T-helper 2 cell (primary cell): Measurements from ENCODE around the gene SLC38A3.

Experiments
- DNase-seq, 5 experiments: peaks; one replicate each; pipeline versions ENCODE4 v3.0.0 to v3.0.0-alpha.2; 2012 to 2022
- total RNA-seq, 2 donors: gene quantifications; one replicate each; lab custom pipeline; 2026; lab: John Stamatoyannopoulos, UW

SLC38A3 gene
- 0.13 to 0.94 reads per million in 2 donors for total RNA-seq

GRCh38 chr3:50204804-50205412 is at the start of gene SLC38A3:
SLC38A3 (plus strand) TSS chr3:50205271; CDS start chr3:50214200, 8,929 bp downstream.
- no peak for DNase-seq

GRCh38 chr3:50155491-50155878 is 49.6 kb upstream of the SLC38A3 start:
- DNase-seq: no peak

GRCh38 chr3:50155891-50156290 is 49.2 kb upstream of the SLC38A3 start:
- DNase-seq: no peak

- DNase-seq: no peak
These were observed 48.2 kb upstream of the SLC38A3 start for GRCh38 chr3:50156549-50157493.

- no peak for DNase-seq
These were observed 47.1 kb upstream of the SLC38A3 start for GRCh38 chr3:50157827-50158529.

- no peak for DNase-seq
These were observed 46.4 kb upstream of the SLC38A3 start for GRCh38 chr3:50158530-50159146.

GRCh38 chr3:50160561-50160983 is 44.5 kb upstream of the SLC38A3 start:
- no peak for DNase-seq

GRCh38 chr3:50161320-50161719 is 43.8 kb upstream of the SLC38A3 start:
- DNase-seq: no peak

- DNase-seq: no peak
These were observed 42.8 kb upstream of the SLC38A3 start for GRCh38 chr3:50162034-50162883.

- DNase-seq: no peak
These were observed 41.3 kb upstream of the SLC38A3 start for GRCh38 chr3:50163572-50164455.

GRCh38 chr3:50164481-50164880 is 40.6 kb upstream of the SLC38A3 start:
- DNase-seq: no peak

- no peak for DNase-seq
These were observed 39.8 kb upstream of the SLC38A3 start for GRCh38 chr3:50164984-50165909.

- no peak for DNase-seq
These were observed 39.0 kb upstream of the SLC38A3 start for GRCh38 chr3:50165910-50166538.

- no peak for DNase-seq
These were observed 38.5 kb upstream of the SLC38A3 start for GRCh38 chr3:50166620-50167019.

GRCh38 chr3:50167069-50167840 is 37.8 kb upstream of the SLC38A3 start:
- no peak for DNase-seq

- DNase-seq: no peak
These were observed 37.2 kb upstream of the SLC38A3 start for GRCh38 chr3:50167841-50168209.

- no peak for DNase-seq
These were observed 36.7 kb upstream of the SLC38A3 start for GRCh38 chr3:50168388-50168787.

GRCh38 chr3:50168791-50169190 is 36.3 kb upstream of the SLC38A3 start:
- no peak for DNase-seq
